ENCODE data around the gene RPL13A. TPM values are rescaled to one million over a fixed set of nuclear protein-coding genes. Genes with fewer than 3 reads are reported as not detected.

Gene RPL13A
- total and polyA plus RNA-seq, 2 of the 13 experiments (the other 11 are each of a cell fraction or from before 2014, with no cell fraction given), result 2,601 to 3,407 TPM

GRCh38 chr19:49506575-49507105 is 19.2 kb downstream of the RPL13A start (continued):
- TF ChIP-seq, protein P1, sequence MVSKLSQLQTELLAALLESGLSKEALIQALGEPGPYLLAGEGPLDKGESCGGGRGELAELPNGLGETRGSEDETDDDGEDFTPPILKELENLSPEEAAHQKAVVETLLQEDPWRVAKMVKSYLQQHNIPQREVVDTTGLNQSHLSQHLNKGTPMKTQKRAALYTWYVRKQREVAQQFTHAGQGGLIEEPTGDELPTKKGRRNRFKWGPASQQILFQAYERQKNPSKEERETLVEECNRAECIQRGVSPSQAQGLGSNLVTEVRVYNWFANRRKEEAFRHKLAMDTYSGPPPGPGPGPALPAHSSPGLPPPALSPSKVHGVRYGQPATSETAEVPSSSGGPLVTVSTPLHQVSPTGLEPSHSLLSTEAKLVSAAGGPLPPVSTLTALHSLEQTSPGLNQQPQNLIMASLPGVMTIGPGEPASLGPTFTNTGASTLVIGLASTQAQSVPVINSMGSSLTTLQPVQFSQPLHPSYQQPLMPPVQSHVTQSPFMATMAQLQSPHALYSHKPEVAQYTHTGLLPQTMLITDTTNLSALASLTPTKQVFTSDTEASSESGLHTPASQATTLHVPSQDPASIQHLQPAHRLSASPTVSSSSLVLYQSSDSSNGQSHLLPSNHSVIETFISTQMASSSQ (IDR thresholded peaks at IDR 0.05; ENCODE audit: low read depth), result no peak
- TF ChIP-seq, protein P1 (CRISPR knock-in tag; IDR thresholded peaks at IDR 0.05; ENCODE audit: borderline replicate concordance), result no peak
- TF ChIP-seq ELF1 (CRISPR knock-in tag; IDR thresholded peaks at IDR 0.05), result no peak
- TF ChIP-seq U2AF2 (IDR thresholded peaks at IDR 0.05; ENCODE audit: low read depth, low read length), result no peak
- TF ChIP-seq TEAD3 (CRISPR knock-in tag; optimal IDR thresholded peaks at IDR 0.05; ENCODE audit: borderline replicate concordance), result peak; percentile 31
- no peak for TF ChIP-seq FOXA1 (IDR thresholded peaks at IDR 0.05)
- 0 out of 2 replicates have a peak, but pooled peaks have one; percentile 12 for TF ChIP-seq FOXA1 (CRISPR knock-in tag; IDR thresholded peaks at IDR 0.05)
- no peak for TF ChIP-seq NCOA2 (CRISPR knock-in tag; IDR thresholded peaks at IDR 0.05)
- no peak for TF ChIP-seq KLF15 (CRISPR knock-in tag; IDR thresholded peaks at IDR 0.05; ENCODE audit: borderline replicate concordance)
- TF ChIP-seq CBFB (CRISPR knock-in tag; IDR thresholded peaks at IDR 0.05), result 0 out of 2 replicates have a peak, but pooled peaks have one; percentile 59
- TF ChIP-seq ZZZ3 (CRISPR knock-in tag; IDR thresholded peaks at IDR 0.05; ENCODE audit: borderline replicate concordance), result no peak
- peak; percentile 76 for TF ChIP-seq ZNF574 (CRISPR knock-in tag; IDR thresholded peaks at IDR 0.05)
- no peak for TF ChIP-seq ZFP36L1 (CRISPR knock-in tag; IDR thresholded peaks at IDR 0.05)
- no peak for TF ChIP-seq ZNF367 (CRISPR knock-in tag; IDR thresholded peaks at IDR 0.05; ENCODE audit: borderline replicate concordance)
- TF ChIP-seq TGIF2 (CRISPR knock-in tag; IDR thresholded peaks at IDR 0.05), result no peak
- TF ChIP-seq GFI1 (CRISPR knock-in tag; IDR thresholded peaks at IDR 0.05; ENCODE audit: borderline replicate concordance), result no peak
- TF ChIP-seq SP4 (CRISPR knock-in tag; IDR thresholded peaks at IDR 0.05), result peak; percentile 27; the same call in 1 of the 2 replicates
- TF ChIP-seq MTA1 (CRISPR knock-in tag; IDR thresholded peaks at IDR 0.05; ENCODE audit: borderline replicate concordance), result no peak
- TF ChIP-seq AHDC1 (CRISPR knock-in tag; IDR thresholded peaks at IDR 0.05; ENCODE audit: borderline replicate concordance), result no peak

All from HepG2 (cell line).